HCEC 1CT (cell line): ENCODE data around the gene PTPRD.
"Not testable (repeated sequence)": the region's sequence is repeated elsewhere in the genome, so short reads cannot be mapped to it uniquely, and the experiment has no call there.

Experiments
- DNase-seq: peaks from one replicate; pipeline ENCODE4 v3.0.0-alpha.2; 2017

Gene PTPRD

GRCh38 chr9:9949978-9950377 lies 662.8 kb downstream of the PTPRD start:
- DNase-seq: no peak

- DNase-seq: no peak
Observed at GRCh38 chr9:9949368-9949767, 663.4 kb downstream of the PTPRD start.

- no peak for DNase-seq
Observed at GRCh38 chr9:9945966-9946365, 666.8 kb downstream of the PTPRD start.

- peak; percentile 26 for DNase-seq
Observed at GRCh38 chr9:9942764-9943424, 669.9 kb downstream of the PTPRD start.

GRCh38 chr9:9938432-9938831 lies 674.4 kb downstream of the PTPRD start:
- no peak for DNase-seq

GRCh38 chr9:9931464-9931863 lies 681.3 kb downstream of the PTPRD start:
- not testable (repeated sequence) for DNase-seq

GRCh38 chr9:9924376-9924775 lies 688.4 kb downstream of the PTPRD start:
- no peak for DNase-seq

- DNase-seq: no peak
Observed at GRCh38 chr9:9921805-9922204, 691.0 kb downstream of the PTPRD start.

- DNase-seq: no peak
Observed at GRCh38 chr9:9920425-9921060, 692.3 kb downstream of the PTPRD start.

- no peak for DNase-seq
Observed at GRCh38 chr9:9919174-9919775, 693.5 kb downstream of the PTPRD start.

GRCh38 chr9:9917400-9917799 lies 695.4 kb downstream of the PTPRD start:
- no peak for DNase-seq

GRCh38 chr9:9914174-9914573 lies 698.6 kb downstream of the PTPRD start:
- DNase-seq: no peak

- no peak for DNase-seq
Observed at GRCh38 chr9:9913276-9913832, 699.4 kb downstream of the PTPRD start.

- DNase-seq: no peak
Observed at GRCh38 chr9:9912459-9912858, 700.3 kb downstream of the PTPRD start.

- DNase-seq: no peak
Observed at GRCh38 chr9:9905736-9906135, 707.1 kb downstream of the PTPRD start.

GRCh38 chr9:9904041-9904440 lies 708.8 kb downstream of the PTPRD start:
- no peak for DNase-seq

- DNase-seq: no peak
Observed at GRCh38 chr9:9901624-9902023, 711.2 kb downstream of the PTPRD start.

- no peak for DNase-seq
Observed at GRCh38 chr9:9893837-9894236, 719.0 kb downstream of the PTPRD start.

- no peak for DNase-seq
Observed at GRCh38 chr9:9892217-9892616, 720.6 kb downstream of the PTPRD start.

GRCh38 chr9:9881692-9882091 lies 731.1 kb downstream of the PTPRD start:
- no peak for DNase-seq

- DNase-seq: no peak
Observed at GRCh38 chr9:9874270-9874669, 738.5 kb downstream of the PTPRD start.

- DNase-seq: no peak
Observed at GRCh38 chr9:9862235-9862810, 750.5 kb downstream of the PTPRD start.

- no peak for DNase-seq
Observed at GRCh38 chr9:9855177-9856078, 757.4 kb downstream of the PTPRD start.
